GM18858 (cell line): ENCODE results near the gene STAT5B.
"Not testable (repeated sequence)": the region's sequence is repeated elsewhere in the genome, so short reads cannot be mapped to it uniquely, and the experiment has no call there.

Source experiments
- ATAC-seq: cut with Tn5 transposase; IDR thresholded peaks from one replicate; pipeline ENCODE4 v1.9.1; 2021; ENCODE audit not compliant: unreplicated experiment

Gene STAT5B

GRCh38 chr17:42270170-42270535 lies 6.0 kb downstream of the STAT5B start:
- no peak for ATAC-seq

GRCh38 chr17:42268236-42268635 lies 8.0 kb downstream of the STAT5B start:
- no peak for ATAC-seq

GRCh38 chr17:42266918-42267766 lies 9.0 kb downstream of the STAT5B start:
- no peak for ATAC-seq

DNA sequence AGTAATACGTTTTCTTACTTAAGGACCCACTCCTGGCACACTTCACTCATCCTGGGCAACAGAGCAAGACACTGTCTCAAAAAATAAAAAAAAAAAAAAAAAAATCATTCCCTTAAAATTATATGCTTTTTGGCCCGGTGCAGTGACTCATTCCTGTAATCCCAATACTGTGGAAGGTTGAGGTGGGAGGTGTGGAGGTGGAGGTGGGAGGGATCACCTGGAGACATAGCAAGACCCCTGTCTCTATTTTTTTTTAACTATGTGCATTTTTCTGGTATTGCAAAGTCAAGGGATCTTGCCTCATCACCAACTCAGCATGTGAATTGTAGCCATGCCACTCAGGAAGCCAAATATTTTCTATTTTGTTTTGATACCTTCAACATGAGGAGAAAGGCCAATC lies 9.7 kb downstream of the STAT5B start:
- ATAC-seq = no peak

GRCh38 chr17:42264366-42264765 lies 11.8 kb downstream of the STAT5B start:
- not testable (repeated sequence) for ATAC-seq

DNA sequence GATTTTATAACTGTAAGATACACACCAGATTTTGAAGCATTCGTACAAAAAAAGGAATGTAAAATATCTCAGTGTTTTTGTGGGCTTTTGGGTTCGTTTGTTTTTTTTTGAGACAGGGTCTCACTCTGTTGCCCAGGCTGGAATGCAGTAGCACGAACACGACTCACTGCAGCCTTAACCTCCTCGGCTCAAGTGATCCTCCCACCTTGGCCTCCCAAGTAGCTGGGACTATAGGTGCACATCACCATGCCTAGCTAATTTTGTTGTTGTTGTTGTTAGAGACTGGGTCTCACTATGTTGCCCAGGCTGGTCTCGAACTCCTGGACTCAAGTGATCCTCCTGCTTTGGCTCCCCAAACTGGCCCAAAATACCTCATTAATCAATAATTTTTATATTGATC lies 15.9 kb downstream of the STAT5B start:
- ATAC-seq = no peak

DNA sequence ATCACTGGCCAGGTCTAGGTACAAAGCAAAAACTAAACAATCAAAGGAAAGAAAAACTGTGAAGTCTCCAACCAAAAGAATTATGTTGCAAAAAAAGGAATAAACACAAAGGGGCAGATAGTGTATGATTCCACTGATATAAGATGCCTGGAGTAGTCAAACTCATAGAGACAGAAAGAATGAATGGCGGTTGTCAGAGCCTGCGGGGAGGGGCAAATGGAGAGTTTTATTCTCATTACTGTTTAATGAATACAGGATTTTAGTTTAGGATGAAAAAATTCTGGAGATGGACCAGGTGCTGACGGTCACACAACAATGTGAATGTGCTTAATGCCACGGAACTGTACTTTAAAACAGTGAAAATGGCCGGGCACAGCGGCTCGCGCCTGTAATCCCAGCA lies 20.7 kb downstream of the STAT5B start:
- no peak for ATAC-seq

GRCh38 chr17:42253578-42253977 lies 22.6 kb downstream of the STAT5B start:
- no peak for ATAC-seq

DNA sequence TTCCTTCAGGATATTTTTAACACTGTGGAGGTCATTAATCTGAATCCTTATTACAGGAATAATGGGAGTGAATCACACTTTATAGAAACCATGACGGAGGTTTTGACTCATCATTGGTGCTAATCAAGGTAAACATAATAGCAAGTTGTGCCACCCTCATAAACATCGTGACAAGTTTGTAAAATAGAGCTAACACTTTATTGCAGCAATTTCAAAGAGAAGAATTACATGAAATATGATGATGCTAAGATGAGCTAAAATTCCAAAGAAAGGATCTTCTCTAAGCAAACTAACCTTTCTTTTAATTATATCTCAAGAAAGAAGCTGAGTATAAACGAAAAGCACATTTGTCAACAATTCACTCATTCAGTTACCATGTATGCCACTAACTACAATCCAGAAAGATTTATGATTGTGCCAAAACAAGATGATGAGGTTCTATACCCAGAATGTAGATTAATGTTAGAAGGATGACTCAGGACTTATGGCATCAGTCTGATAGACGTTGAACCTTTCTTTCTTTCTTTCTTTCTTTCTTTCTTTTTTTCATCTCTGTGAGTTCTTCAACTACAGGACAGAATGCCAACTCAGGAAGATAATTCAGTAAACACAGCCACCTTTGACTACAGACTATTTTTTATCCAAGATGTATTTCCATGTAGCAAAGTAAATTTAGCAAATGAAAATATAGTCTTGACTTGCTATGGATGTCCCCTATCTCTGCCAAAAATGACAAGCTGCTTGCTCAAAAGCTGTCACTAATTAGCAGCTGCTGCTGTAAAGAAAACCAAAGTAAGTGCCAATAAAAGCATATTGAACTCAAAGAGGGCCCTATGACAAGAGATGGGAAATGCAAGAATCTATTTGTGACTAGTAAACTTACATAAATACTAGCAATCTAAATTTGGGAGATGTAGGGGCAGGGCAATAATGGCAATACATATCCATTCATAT lies 23.3 kb downstream of the STAT5B start:
- ATAC-seq = no peak

DNA sequence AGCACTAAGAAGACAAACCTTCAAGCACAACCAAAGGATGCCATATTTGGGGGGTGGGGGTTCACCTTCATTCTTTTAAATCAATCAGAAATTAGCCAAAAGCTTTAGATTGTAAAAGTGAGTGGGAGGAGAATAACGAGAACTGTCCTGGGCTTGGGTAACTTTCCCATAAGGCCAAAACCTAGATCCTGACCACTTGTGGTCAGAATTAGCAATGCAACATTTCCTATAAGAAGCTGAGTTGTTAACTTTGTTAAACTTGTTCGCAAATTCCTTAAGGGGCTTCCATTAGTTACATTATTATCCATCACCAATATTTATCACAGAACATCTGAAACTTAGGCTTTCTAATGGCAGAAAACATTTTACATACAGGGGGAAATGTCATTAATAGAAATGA lies 25.1 kb downstream of the STAT5B start:
- no peak for ATAC-seq

GRCh38 chr17:42249681-42250446 lies 26.3 kb downstream of the STAT5B start:
- no peak for ATAC-seq

DNA sequence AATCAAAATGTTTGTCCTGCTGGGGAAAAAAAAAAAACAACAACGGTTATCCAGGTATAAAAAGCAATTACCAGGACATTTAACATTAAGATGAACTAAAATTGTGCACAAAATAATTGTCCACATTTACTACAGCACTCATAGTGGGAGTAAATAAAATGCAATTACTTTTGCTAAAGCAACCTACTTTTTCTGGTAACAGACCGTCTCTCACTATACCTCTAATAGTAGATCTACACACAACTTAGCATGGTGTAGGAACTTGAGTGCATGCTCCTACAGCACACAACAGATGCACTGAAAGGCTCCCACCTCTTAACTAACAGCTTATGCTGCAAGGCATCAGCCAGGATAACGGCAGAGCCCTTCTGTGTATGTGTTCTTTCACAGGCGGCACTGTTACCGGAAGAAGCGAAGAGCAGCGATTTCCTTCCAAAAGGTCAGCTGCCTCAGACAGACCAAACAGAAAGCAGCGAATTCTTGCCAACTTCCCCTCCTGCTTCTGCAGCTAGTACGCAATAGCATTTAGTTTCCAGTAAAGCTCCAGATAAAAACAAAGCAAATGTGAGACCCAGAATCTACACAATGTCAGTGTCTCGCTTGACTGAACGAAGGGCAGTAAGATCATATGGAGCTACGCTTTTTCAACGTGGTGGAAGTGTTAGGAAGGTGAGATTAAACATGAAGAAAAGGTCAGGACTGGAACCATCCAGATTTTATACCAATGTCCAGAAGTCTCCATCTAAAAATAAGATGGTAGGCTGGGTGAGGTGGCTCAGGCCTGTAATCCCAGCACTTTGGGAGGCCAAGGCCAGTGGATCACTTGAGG lies 27.6 kb downstream of the STAT5B start:
- no peak for ATAC-seq

- no peak for ATAC-seq
Observed at GRCh38 chr17:42247734-42248133, 28.5 kb downstream of the STAT5B start.

DNA sequence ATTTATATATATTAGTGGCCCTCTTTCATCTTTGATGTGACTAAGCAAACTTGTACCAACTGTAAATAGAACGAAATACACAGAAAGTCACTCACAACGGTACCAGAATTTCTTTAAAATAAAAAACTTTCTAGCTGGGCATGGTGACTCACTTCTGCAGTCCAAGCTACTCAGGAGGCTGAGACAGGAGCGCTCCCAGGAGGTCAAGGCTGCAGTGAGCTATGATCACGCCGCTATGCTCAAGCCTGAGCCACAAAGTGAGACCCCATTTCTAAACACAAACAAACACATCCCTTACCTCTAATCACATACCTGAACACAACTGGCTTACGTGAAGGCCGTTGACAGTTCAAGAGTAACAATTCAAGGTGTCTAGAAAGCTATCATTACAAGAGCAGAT lies 29.7 kb downstream of the STAT5B start:
- ATAC-seq = no peak

GRCh38 chr17:42245183-42245582 lies 31.0 kb downstream of the STAT5B start:
- not testable (repeated sequence) for ATAC-seq

GRCh38 chr17:42244116-42244515 lies 32.1 kb downstream of the STAT5B start:
- ATAC-seq = not testable (repeated sequence)

DNA sequence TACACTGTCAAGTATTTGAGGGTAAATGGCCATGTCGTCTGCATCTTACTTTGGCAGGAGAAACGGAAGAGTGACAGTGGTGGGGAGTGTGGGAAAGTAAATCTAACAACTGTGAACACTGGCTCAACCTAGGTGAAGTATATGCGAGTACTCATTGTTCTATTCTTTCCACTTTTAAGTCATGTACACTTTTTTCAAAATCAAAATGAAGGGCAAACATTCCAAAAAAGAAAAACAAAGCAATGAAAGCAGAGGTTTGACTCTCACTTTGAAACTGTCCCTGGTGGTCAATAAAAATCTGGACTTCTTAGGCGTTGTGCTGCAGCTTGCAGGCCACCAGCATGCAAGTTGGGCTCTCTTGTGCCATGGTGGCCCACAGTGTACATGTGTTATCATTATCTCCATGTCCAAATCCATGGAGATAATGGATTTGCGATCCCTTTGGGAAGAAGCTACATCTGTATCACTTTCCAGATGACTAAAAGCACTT lies 32.7 kb downstream of the STAT5B start:
- no peak for ATAC-seq

DNA sequence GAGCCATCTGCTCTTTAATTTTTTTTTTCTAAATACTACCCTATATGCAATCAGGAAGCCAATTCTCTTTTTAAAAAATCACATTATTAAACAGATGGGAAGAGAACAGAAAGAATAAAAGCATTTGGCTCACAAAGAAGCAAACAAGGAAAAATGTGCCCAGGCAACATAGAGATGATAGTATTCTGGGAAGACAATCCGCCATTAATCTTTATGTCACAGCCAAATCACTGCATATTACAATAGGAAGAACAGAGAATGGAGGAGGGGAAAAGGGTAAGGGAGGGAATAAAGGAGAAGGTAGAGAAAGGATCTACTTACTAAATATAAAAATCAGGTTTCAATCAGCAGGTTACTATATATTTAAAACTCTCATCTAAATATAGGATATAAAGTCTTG lies 34.3 kb downstream of the STAT5B start:
- no peak for ATAC-seq

GRCh38 chr17:42240863-42241262 lies 35.3 kb downstream of the STAT5B start:
- ATAC-seq = not testable (repeated sequence)

DNA sequence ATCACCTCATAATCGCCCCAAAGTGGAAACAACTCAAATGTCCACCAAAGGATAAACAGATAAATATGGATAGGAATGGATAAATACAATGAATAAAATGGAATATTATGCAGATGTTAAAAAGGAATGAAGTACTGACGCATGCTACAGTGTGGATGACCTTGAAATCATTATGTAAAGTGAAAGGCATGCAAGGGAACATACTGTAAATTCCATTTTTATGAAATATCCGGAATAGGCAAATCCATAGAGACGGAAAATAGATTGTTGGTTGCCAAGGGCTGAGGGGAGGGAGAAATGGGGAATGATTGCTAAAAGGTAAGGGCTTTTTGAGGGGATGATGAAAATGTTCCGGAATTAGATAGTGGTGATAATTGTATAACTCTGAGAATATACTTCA lies 36.0 kb downstream of the STAT5B start:
- no peak for ATAC-seq
